Mucosa of descending colon (tissue), 3 donors: ENCODE data around the gene SART3. TPM values are rescaled to one million over a fixed set of nuclear protein-coding genes. Genes with fewer than 3 reads are reported as not detected.
A peak's percentile ranks its signal among the peaks of the same experiment; 100 is the strongest.

Source experiments
- ATAC-seq: fragments of 200-7000 bp; cut with Tn5 transposase; one replicate; pipeline ENCODE4 v1.9.1; 2020; ENCODE audit warnings: mild to moderate bottlenecking, moderate library complexity
- DNase-seq, 3 donors: peaks; one replicate each; pipeline ENCODE4 v3.0.0-alpha.2; 2020
- H3K36me3 ChIP-seq: fragments of 200-600 bp; one replicate; pipeline ENCODE4 v1.8.0; 2021; ENCODE audit warnings: low read depth, mild to moderate bottlenecking
- H3K4me1 ChIP-seq: fragments of 200-600 bp; one replicate; pipeline ENCODE4 v1.8.0; 2021; ENCODE audit warnings: low read depth, mild to moderate bottlenecking
- H3K4me3 ChIP-seq: fragments of 200-600 bp; one replicate; pipeline ENCODE4 v1.8.0; 2021; ENCODE audit warnings: mild to moderate bottlenecking
- H3K9me3 ChIP-seq: fragments of 200-600 bp; one replicate; pipeline ENCODE4 v1.8.0; 2021; ENCODE audit warnings: mild to moderate bottlenecking
- CTCF ChIP-seq: fragments of 200-600 bp; IDR thresholded peaks from one replicate; pipeline ENCODE4 v1.8.0; 2022; ENCODE audit warnings: antibody characterized with exemption, mild to moderate bottlenecking
- intact Hi-C, 2 donors: fragments of 100-400 bp; cut with DNase I in 1 of 2; cut with micrococcal nuclease in 1 of 2; formaldehyde crosslinking; loops; one replicate each; pipeline versions ENCODE4 v1.11.0 to v1.11.1; 2022; cut with DNase I, micrococcal nuclease
- total RNA-seq, 3 donors: library from RNA; stranded (reverse); fragmentation: NEBNext Ultra II Directional in 2 of 3; extraction: Animal tissue kit (Norgen Biotek cat#: 25700) in 2 of 3; gene quantifications; one replicate each; pipeline versions ENCODE4 v1.2.1 to v1.2.4, GENCODE V29; 2021 to 2023
- donor health status: DM: no; HTN: no; CAD: no; lungs with moderate emphysema.
- donor health status: DM: no; HTN: no; CAD: no.
- donor health status: DM: no; HTN: yes; CAD: no.

The SART3 gene
- total RNA-seq, 3 donors from 2014 or later, result 42.0 to 47.7 (median 47.6) TPM

- intact Hi-C loops, result no loop called here
Observed at GRCh38 chr12:108599541-108599940, 38.6 kb upstream of the SART3 start.

GRCh38 chr12:108598553-108599250, 37.7 kb upstream of the SART3 start:
- Histone ChIP-seq H3K4me1 (no peaks in the 10 kb centered on the region), H3K4me3 (no peak overlapping the region), H3K9me3 (no peaks in the 10 kb centered on the region), H3K36me3 (no peaks in the 10 kb centered on the region)
- no peak for ATAC-seq
- no peak for TF ChIP-seq CTCF
- no peak for DNase-seq
- intact Hi-C loops, result no loop called here

More at GRCh38 chr12:108599541-108599940, 38.6 kb upstream of the SART3 start:
- Histone ChIP-seq H3K36me3 (no peaks in the 10 kb centered on the region), H3K4me1 (no peaks in the 10 kb centered on the region), H3K4me3 (no peak overlapping the region), H3K9me3 (no peaks in the 10 kb centered on the region)
- no peak for ATAC-seq
- DNase-seq, result no peak
- TF ChIP-seq CTCF, result no peak

GRCh38 chr12:108597559-108598471, 36.8 kb upstream of the SART3 start, which contains the start of gene TMEM119:
TMEM119 (minus strand) TSS chr12:108598084; CDS start chr12:108592383, 5,701 bp downstream.
- intact Hi-C loops, result no loop called here
- H3K9me3 ChIP-seq, result no peaks in the 10 kb centered on the region
- peak; percentile 44 for ATAC-seq
- H3K36me3 ChIP-seq, result no peaks in the 10 kb centered on the region
- H3K4me3 ChIP-seq, result no peak within 1 kb of the TSS
- no peaks in the 10 kb centered on the region for H3K4me1 ChIP-seq
- TF ChIP-seq CTCF, result no peak
- peak; percentile 23 to 63 (median 41) for DNase-seq

- no peaks in the 10 kb centered on the region for H3K4me1 ChIP-seq
- DNase-seq, result no peak
- TF ChIP-seq CTCF, result no peak
- ATAC-seq, result no peak
- H3K4me3 ChIP-seq, result no peak overlapping the region
- no peaks in the 10 kb centered on the region for H3K9me3 ChIP-seq
- intact Hi-C loops, result no loop called here
- H3K36me3 ChIP-seq, result no peaks in the 10 kb centered on the region
Observed at GRCh38 chr12:108596854-108597558, 36.0 kb upstream of the SART3 start.
